Fibroblast of lung (primary cell): Measurements from ENCODE around the gene PHLDA2.

Experiments used
- CTCF ChIP-seq, 2 donors: IDR thresholded peaks in 1 of 2; conservative IDR thresholded peaks in 1 of 2; 1 replicate in 1 of 2; 2 replicates in 1 of 2; pipeline ENCODE4 v1.5.1; 2011 to 2012; ENCODE audit warnings: low read length in 2 of 2, control low read depth in 1 of 2, inconsistent platforms in 1 of 2, low read depth in 1 of 2, mild to moderate bottlenecking in 1 of 2
- EZH2 ChIP-seq: IDR thresholded peaks from 2 replicates; pipeline ENCODE4 v1.5.1; 2012; ENCODE audit warnings: low read length, control low read depth, mild to moderate bottlenecking; ENCODE audit errors: missing control alignments

- no peak for TF ChIP-seq CTCF (conservative IDR thresholded peaks at IDR 0.05 in 1 of 2, IDR thresholded peaks at IDR 0.05 in 1 of 2; ENCODE audit: low read depth in 1 of 2, low read length in 2 of 2)
- TF ChIP-seq EZH2: no peak
Measured at GRCh38 chr11:2896047-2896446, 33.2 kb downstream of the PHLDA2 start.
